Tibial nerve (tissue), 4 donors: ENCODE measurements around the gene ETV3.

Source experiments
- EP300 ChIP-seq, 2 donors: sonication (generic); formaldehyde crosslinking; IDR thresholded peaks; one replicate each; pipeline ENCODE4 v1.6.1; 2017; ENCODE audit warnings: antibody characterized with exemption in 2 of 2, mild to moderate bottlenecking in 1 of 2
- POLR2A ChIP-seq, 2 donors: fragments of 450-650 bp; IDR thresholded peaks; one replicate each; pipeline ENCODE4 v1.6.1; 2017; ENCODE audit warnings: antibody characterized with exemption in 2 of 2, mild to moderate bottlenecking in 2 of 2, moderate library complexity in 2 of 2
- TF ChIP-seq, protein P1 (sequence below), 5 experiments: fragments of 200-600 bp in 3 of 5; fragments of 450-650 bp in 2 of 5; sonication (generic) in 3 of 5; IDR thresholded peaks; one replicate each; pipeline ENCODE4 v1.5.1; 2016 to 2019; ENCODE audit warnings: antibody characterized with exemption in 5 of 5, mild to moderate bottlenecking in 3 of 5, moderate library complexity in 2 of 5

DNA sequence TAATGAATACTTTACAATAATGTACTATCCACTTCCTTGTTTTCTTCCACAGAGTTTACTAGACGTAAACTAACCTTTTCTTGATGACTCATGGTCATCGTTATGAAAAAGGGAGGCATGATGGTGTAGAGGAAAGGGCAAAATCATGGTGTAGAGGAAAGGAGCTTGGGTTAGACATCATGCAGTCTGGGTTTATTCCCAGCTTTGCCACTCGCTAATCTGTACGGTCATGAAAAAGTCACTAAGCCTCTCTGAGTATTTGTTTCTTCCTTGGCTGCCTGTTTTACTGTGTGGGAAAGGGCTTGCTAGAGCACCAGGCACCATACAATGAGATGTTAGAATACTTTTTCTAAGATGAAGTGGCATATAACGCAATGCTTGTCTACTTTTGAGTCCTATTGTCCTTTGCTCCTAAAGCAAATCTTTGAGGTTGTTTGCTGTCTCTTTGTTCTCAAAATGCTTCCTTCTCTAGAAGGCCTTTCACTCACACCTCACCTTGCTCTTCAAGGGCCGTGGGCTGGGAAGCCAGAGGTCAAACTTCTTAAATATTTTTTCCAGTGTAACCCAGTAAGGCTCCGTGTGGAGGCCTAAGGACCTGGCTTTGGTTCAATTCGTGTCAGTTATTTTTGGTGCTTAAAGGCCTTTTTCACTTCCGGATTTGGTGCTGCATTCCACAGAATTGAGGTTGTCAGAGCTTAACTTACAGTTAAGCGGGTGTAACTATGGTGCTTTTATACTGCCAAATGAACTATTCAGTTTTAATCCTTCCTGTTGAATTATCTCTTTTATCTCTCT is 9.9 kb upstream of the ETV3 start:
- TF ChIP-seq, protein P1, sequence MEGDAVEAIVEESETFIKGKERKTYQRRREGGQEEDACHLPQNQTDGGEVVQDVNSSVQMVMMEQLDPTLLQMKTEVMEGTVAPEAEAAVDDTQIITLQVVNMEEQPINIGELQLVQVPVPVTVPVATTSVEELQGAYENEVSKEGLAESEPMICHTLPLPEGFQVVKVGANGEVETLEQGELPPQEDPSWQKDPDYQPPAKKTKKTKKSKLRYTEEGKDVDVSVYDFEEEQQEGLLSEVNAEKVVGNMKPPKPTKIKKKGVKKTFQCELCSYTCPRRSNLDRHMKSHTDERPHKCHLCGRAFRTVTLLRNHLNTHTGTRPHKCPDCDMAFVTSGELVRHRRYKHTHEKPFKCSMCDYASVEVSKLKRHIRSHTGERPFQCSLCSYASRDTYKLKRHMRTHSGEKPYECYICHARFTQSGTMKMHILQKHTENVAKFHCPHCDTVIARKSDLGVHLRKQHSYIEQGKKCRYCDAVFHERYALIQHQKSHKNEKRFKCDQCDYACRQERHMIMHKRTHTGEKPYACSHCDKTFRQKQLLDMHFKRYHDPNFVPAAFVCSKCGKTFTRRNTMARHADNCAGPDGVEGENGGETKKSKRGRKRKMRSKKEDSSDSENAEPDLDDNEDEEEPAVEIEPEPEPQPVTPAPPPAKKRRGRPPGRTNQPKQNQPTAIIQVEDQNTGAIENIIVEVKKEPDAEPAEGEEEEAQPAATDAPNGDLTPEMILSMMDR (IDR thresholded peaks at IDR 0.05): no peak
- TF ChIP-seq POLR2A (IDR thresholded peaks at IDR 0.05): no peak
- TF ChIP-seq EP300 (IDR thresholded peaks at IDR 0.05): no peak
